Omental fat pad (tissue), 4 donors: ENCODE measurements around the gene TRAF2. TPM values are rescaled to one million over a fixed set of nuclear protein-coding genes. Genes with fewer than 3 reads are reported as not detected.

Experiments
- ATAC-seq: fragments of 150-250 bp; one replicate; pipeline ENCODE4 v1.9.1; 2016; ENCODE audit warnings: mild to moderate bottlenecking, moderate library complexity; ENCODE audit not compliant: low FRiP score
- DNase-seq: peaks from one replicate; pipeline ENCODE4 v3.0.0-alpha.2; 2019; ENCODE audit warnings: low spot score
- total RNA-seq, 4 donors: library from RNA; depleted of rRNA; stranded (reverse); fragments of >200 nt; gene quantifications; one replicate each; pipeline ENCODE4 v1.1.0, GENCODE V29; 2016
- TF ChIP-seq, protein P1 (sequence below), 3 donors: fragments of 450-650 bp; IDR thresholded peaks; one replicate each; pipeline ENCODE4 v1.5.1; 2016 to 2017; ENCODE audit warnings: antibody characterized with exemption in 3 of 3, mild to moderate bottlenecking in 3 of 3, moderate library complexity in 2 of 3

Gene TRAF2
- total RNA-seq, 4 donors from 2014 or later: 3.2 to 9.1 (median 5.1) TPM

GRCh38 chr9:136936645-136937170 lies 50.4 kb downstream of the TRAF2 start:
- DNase-seq (no peak), ATAC-seq (no peak)
- TF ChIP-seq, protein P1, sequence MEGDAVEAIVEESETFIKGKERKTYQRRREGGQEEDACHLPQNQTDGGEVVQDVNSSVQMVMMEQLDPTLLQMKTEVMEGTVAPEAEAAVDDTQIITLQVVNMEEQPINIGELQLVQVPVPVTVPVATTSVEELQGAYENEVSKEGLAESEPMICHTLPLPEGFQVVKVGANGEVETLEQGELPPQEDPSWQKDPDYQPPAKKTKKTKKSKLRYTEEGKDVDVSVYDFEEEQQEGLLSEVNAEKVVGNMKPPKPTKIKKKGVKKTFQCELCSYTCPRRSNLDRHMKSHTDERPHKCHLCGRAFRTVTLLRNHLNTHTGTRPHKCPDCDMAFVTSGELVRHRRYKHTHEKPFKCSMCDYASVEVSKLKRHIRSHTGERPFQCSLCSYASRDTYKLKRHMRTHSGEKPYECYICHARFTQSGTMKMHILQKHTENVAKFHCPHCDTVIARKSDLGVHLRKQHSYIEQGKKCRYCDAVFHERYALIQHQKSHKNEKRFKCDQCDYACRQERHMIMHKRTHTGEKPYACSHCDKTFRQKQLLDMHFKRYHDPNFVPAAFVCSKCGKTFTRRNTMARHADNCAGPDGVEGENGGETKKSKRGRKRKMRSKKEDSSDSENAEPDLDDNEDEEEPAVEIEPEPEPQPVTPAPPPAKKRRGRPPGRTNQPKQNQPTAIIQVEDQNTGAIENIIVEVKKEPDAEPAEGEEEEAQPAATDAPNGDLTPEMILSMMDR (IDR thresholded peaks at IDR 0.05): no peak

DNA sequence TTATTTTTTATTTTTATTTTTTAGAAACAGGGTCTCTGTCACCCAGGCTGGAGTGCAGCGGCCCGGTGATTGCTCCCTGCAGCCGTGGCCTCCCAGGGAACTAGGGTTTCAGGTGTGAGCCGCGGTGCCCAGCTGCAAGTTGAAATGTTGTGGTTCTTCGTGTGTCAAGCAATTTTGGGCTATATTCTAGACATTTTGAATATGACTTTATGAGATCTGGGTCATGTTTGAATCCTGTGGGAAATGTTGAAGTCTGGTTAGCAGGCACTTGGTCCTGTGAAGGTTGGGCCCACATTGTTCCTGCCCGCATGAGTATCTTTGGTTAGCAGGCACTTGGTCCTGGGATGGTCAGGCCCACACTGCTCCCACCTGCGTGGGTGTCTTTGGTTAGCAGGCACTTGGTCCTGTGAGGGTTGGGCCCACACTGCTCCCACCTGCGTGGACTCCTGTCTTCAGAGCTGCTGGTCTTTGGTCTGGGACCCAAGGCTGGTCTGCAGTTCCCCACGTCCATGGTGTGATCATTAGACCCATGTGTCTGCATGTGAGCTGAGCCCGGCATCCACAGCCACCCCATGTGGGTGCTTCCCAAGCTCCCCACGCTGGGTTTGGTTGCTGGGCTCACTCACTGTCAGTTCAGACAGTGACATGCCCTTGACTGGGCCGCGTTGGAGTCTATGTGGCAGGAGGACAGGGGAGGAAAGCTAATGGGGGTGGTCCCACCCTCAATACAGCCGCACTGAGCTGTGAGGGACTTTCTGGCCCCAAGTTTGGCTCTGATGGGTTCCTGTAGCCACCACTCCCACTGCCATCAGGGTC lies 51.1 kb downstream of the TRAF2 start:
- ATAC-seq (no peak), DNase-seq (no peak)
- TF ChIP-seq, protein P1 (IDR thresholded peaks at IDR 0.05): no peak

DNA sequence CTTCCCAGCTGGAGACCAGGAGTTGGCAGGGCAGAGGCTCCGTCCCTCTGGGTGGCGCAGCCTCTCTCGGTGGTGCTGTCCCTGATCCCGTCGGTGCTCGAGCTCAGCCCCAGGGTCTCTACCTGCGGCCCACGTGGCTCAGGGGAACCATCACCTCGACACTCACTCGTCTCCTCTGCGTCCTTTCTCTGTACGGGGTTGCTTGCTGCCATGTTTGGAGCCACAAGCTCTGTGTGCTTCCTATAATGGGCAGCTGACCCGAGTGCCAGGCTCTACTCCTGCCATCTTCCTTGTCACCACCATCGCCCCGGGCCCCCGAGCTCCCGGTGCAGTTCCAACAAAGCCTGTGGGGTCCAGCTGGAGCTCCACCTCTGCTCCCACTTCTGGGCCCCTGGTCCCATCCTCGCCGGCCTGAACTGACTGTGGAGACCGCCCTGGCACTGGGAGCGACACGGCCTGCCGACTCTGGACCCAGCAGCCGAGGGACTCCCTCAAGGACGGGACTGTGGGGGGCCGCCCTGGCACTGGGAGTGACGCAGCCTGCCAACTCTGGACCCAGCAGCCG lies 53.2 kb downstream of the TRAF2 start:
- TF ChIP-seq, protein P1 (IDR thresholded peaks at IDR 0.05): no peak
- ATAC-seq: no peak
- DNase-seq: no peak

DNA sequence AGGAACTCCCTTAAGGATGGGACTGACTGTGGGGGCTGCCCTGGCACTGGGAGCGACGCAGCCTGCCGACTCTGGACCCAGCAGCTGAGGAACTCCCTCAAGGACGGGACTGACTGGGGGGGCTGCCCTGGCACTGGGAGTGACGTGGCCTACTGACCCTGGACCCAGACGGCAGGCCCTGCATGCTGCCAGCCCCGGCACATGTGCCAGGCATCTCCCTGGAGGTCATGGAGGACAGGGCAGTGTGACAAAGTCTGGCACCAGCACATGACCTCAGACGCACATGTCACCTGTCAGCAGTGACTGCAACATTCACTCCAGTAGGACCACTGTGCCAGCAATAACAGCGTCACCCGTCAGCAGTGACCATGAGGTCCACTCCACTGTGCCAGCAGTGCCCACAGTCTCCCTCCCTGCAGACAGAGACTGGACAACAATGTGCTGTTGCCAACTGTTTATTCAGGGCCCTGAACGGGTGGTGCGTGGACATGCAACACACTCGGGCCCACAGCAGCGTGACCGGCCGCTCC lies 53.7 kb downstream of the TRAF2 start:
- TF ChIP-seq, protein P1 (IDR thresholded peaks at IDR 0.05): no peak
- DNase-seq (no peak), ATAC-seq (no peak)

DNA sequence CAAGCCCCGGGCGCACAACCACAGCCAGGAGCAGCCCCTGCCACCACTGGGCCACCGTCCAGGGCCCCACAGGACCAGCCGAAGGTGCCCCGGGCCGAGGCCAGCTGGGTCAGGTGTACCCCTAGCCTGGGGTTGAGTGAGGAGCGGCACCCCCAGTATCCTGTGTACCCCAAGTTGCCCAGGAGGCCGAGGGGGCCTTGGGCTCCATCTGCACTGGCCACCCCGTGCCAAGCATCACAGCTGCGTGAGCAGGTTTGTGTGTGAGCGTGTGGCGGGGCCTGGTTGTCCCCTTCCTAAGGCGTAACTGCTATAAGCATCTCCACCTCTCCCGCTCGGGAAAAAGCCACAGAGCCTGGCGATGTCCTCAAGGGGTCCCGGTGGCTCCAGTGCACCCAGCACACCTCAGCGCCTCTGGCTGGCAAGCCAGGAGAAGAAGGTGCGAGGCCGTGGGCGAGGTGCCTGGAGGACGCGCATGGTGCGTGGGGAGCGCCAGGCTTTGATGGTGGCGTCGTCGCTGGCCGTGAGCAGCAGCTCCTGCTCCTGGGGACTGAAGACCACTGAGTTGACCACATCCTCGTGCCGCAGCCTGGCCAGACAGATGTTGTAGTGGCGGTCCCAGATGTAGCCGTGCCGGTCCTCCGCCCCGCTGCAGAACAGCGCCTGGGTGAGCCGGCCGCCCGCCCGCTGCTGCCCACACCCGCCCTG lies 54.4 kb downstream of the TRAF2 start:
- DNase-seq (no peak), ATAC-seq (no peak)
- TF ChIP-seq, protein P1 (IDR thresholded peaks at IDR 0.05): no peak

DNA sequence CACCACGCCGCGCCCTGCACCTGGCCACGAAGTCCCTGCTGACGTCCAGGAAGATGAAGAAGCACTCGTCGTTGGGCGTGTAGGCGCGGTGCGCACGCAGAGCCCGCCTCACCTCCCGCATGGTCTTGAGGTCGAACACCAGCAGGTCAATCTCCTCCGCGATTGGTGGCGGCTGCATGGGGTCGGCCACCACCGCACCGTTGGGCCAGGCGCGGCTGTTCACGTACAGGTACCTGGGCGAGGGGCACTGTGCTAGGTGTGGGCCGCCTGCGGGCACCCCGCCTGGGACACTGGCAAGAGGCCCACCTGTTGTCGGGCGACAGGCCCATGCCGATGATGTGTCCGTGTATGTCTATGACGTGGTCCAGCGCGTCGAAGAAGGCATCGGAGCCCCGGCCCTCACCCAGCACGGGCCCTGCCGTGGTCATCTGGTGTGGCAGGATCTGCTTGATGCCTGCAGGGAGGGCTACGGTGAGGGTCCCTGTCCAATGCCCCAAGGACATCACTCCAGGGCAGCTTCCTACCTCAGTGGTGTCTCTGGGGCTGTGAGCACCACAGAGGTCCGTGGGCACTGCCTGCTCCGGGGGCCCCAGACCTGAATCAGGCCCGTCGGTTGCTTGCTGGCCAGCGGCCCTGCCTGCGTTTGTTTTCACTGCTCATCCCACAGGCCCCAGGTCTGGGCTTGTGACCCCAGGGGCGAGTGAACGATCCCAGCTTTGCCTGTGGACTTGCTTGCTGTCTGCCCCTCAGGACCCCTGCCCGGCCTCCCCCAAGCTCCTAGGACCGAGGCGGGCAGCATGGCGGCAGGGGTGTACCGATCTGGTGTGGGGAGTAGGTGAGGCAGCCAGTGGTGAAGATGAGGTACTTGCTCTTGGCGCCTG lies 55.2 kb downstream of the TRAF2 start:
- ATAC-seq (no peak), DNase-seq (no peak)
- TF ChIP-seq, protein P1 (IDR thresholded peaks at IDR 0.05): no peak
